Measurements from ENCODE around the gene WFIKKN1. TPM values are rescaled to one million over a fixed set of nuclear protein-coding genes. Genes with fewer than 3 reads are reported as not detected.
A peak's percentile ranks its signal among the peaks of the same experiment; 100 is the strongest.

Gene WFIKKN1
- total RNA-seq, 2 donors from 2014 or later, result 0.45 to 0.53 TPM

DNA sequence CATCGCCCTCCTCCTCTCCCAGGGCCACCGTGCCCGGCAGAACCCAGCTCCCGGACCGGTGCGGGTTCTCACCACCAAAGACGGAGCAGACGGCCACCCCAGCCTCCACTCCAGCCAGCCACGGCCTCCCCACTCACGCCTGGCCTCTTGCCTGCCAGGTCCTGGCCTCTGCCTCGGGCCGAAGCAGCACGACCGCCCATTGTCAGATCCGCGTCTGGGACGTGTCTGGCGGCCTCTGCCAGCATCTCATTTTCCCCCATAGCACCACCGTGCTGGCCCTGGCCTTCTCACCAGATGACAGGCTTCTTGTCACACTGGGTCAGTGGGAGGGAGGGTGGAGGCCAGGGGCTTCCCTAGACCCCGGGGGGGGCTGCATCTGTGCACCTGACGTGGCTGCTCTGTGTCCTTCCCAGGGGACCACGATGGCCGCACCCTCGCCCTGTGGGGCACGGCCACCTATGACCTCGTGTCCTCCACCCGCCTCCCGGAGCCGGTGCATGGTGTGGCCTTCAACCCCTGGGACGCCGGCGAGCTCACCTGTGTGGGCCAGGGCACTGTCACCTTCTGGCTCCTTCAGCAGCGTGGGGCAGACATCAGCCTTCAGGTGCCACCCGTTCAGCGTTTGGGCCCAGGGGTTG is 30.5 kb downstream of the WFIKKN1 start:
- H3K27me3 Mint-ChIP-seq, result no peaks in the 10 kb centered on the region
- no peaks in the 10 kb centered on the region for H3K36me3 Mint-ChIP-seq (ENCODE audit: low read depth)
- ATAC-seq (replicated peaks), result no peak
- no peaks in the 10 kb centered on the region for H3K9me3 Mint-ChIP-seq
- peak overlapping the region; percentile 17 for H3K4me3 Mint-ChIP-seq
- H3K27ac Mint-ChIP-seq, result no peak overlapping the region
- no peaks in the 10 kb centered on the region for H3K4me1 Mint-ChIP-seq

DNA sequence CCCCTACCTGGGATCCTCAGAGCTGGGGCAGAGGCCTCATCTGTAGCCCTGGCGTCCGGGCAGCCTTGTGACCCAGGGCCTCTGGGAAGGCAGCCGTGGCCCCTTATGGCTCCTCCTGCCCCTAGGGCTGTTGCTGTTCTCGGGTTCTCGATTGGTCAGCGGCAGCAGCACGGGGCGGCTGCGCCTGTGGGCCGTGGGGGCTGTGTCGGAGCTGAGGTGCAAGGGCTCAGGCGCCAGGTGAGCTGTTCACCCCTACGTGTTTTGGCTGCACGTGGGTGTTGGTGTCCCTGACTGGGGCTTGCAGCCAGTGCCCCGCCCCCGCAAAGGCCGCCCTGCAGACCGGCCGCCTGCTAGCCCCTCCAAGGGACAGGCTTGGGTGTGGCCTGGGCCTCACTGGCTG is 31.3 kb downstream of the WFIKKN1 start:
- Mint-ChIP-seq H3K9me3 (no peaks in the 10 kb centered on the region), H3K4me3 (no peak overlapping the region), H3K4me1 (no peaks in the 10 kb centered on the region), H3K36me3 (ENCODE audit: low read depth) (no peaks in the 10 kb centered on the region), H3K27ac (no peak overlapping the region), H3K27me3 (no peaks in the 10 kb centered on the region)
- no peak for ATAC-seq (replicated peaks)

DNA sequence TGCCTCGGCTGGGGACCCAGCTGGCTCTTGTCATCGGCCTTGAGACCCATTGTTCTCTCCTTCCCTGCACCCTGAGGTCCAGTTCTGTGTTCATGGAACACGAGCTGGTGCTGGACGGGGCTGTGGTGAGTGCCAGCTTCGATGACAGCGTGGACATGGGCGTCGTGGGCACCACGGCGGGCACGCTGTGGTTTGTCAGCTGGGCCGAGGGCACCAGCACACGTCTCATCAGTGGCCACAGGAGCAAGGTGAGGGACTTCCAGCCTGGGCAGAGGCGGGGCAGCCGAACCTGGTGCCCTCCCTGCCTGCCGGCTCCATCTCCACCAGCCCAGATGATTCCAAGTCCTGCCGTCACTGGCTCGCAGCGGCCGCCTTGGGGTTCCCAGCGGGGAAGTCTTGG is 31.8 kb downstream of the WFIKKN1 start:
- no peak for ATAC-seq (replicated peaks)
- no peak overlapping the region for H3K4me3 Mint-ChIP-seq
- no peak overlapping the region for H3K27ac Mint-ChIP-seq

DNA sequence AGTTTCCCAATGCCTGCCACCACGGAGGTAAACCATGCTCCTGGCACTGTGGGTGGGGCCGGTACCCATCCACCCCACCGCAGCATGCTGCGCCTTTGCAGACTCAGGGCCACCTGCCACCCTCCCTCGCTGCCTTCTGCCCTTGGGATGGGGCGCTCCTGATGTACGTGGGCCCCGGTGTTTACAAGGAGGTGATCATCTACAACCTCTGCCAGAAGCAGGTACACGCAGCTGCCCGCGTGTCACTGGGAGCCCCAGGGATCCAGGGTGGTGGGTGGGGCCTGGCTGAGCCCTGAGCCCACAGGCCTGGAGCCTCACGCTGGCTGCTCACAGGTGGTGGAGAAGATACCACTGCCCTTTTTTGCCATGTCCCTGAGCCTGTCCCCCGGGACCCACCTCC is 35.8 kb downstream of the WFIKKN1 start:
- no peak for ATAC-seq (replicated peaks)
- H3K4me1 Mint-ChIP-seq, result no peaks in the 10 kb centered on the region
- no peak overlapping the region for H3K4me3 Mint-ChIP-seq
- H3K27ac Mint-ChIP-seq, result no peak overlapping the region
- H3K36me3 Mint-ChIP-seq (ENCODE audit: low read depth), result peaks cover 20% of the 10 kb centered on the region
- H3K9me3 Mint-ChIP-seq, result no peaks in the 10 kb centered on the region
- H3K27me3 Mint-ChIP-seq, result no peaks in the 10 kb centered on the region

More for the DNA sequence above, 31.8 kb downstream of the WFIKKN1 start:
- no peaks in the 10 kb centered on the region for H3K4me1 Mint-ChIP-seq
- H3K27me3 Mint-ChIP-seq, result no peaks in the 10 kb centered on the region
- no peaks in the 10 kb centered on the region for H3K36me3 Mint-ChIP-seq (ENCODE audit: low read depth)
- no peaks in the 10 kb centered on the region for H3K9me3 Mint-ChIP-seq

DNA sequence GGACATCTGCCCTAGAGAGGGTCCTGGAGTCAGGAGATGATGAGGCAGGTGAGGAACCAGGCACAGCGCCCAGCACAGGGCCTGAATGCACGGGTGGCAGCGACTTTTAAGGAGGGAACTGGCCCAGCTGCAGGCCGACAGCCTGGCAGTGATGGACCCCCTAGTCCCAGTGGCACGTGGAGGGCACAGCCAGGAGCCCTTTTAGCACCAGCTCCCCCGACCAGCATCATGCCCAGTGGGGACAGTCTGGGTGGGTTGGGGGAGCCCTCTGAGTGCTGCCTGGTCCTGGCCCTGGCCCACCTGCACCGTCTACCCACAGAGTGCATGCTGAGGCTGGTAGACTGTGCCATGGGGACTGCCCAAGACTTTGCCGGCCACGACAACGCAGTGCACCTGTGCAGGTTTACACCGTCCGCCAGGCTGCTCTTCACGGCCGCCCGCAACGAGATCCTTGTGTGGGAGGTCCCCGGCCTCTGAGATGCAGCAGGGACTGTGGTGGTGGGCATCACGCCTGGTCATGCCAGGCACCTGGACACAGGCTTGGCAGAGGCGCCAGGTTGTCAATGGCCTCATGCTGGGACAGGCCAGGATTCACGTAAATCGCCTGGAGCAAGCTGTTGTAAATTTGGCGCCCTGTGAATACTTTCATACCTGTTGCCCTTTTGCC is 36.5 kb downstream of the WFIKKN1 start:
- Mint-ChIP-seq H3K4me3 (peak overlapping the region; percentile 71), H3K4me1 (no peaks in the 10 kb centered on the region), H3K36me3 (ENCODE audit: low read depth) (peaks cover 20% of the 10 kb centered on the region), H3K27me3 (no peaks in the 10 kb centered on the region), H3K27ac (peak overlapping the region; percentile 73), H3K9me3 (no peaks in the 10 kb centered on the region)
- ATAC-seq (replicated peaks), result no peak

DNA sequence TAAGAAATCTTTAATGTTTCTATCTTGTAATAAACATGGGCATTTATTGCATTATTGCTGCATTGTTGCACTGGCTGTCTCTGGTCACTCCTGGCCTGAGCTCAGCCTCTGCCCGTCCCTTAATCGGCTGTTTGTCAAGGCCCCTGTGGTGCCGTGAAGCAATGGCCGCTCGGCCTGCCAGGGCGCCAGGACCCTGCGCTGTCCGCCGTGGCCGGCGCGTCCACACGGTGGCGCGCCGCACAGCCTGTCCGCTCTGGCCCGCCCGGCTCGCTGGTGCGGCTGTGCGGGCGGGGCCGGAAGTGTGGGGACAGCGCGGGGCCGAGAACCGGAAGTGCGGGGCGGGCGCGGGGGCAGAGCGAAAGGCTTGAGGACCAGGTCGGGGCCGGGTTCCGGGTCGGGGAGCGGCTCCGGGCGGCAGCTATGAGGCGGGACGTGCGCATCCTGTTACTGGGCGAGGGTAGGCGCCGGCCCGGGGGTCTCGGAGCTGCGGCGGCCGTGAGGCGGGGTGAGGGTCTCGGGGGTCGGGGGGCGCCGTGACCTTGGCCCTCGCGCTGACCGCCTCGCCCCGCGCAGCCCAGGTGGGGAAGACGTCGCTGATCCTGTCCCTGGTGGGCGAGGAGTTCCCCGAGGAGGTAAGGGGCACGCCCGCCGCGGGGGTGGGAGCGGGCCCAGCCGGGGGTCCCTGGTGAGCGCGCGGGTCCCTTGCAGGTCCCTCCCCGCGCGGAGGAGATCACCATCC is 37.2 kb downstream of the WFIKKN1 start, which contains the start of gene RHOT2:
TSS of gene RHOT2 (plus strand) at position 353 of the 739 bp plus-strand sequence. CDS start at position 421, 68 bp downstream.
- Mint-ChIP-seq H3K9me3 (no peaks in the 10 kb centered on the region), H3K36me3 (ENCODE audit: low read depth) (peaks cover 25% of the 10 kb centered on the region), H3K4me1 (no peaks in the 10 kb centered on the region), H3K27me3 (no peaks in the 10 kb centered on the region), H3K4me3 (peak within 1 kb of the TSS; percentile 71), H3K27ac (peak within 1 kb of the TSS; percentile 73)
- peak; percentile 99 for ATAC-seq (replicated peaks)

DNA sequence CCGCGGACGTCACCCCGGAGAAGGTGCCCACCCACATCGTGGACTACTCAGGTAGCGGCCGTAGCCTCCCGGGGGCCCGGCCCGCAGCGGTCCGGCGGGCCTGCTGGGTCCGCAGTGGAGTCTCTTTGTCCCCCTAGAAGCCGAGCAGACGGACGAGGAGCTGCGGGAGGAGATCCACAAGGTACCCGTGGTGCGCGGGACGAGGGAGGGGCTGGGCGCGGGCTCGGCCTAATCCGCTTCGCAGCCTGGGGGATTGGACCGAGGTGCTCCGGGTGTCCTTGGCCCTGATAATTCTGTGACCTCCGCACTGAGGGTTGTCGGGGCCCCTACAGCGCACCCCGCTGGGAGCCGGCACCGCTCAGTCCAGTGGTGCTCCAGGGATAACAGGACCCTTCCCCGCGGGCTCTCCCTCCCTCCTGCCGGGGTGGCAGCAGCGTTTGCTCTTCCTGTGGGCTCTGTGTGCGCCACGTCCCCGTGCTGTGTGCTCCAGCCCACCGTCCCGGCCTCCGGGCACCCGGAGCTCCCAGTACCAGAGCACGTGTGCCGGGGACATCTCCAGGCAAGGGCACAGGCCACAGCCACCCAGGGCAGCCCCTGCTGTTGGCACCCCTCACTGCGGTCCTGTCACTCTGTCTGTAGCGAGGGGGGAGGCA is 37.9 kb downstream of the WFIKKN1 start:
- peaks cover 29% of the 10 kb centered on the region for H3K36me3 Mint-ChIP-seq (ENCODE audit: low read depth)
- peak overlapping the region; percentile 71 for H3K4me3 Mint-ChIP-seq
- no peaks in the 10 kb centered on the region for H3K4me1 Mint-ChIP-seq
- H3K27me3 Mint-ChIP-seq, result no peaks in the 10 kb centered on the region
- H3K9me3 Mint-ChIP-seq, result no peaks in the 10 kb centered on the region
- H3K27ac Mint-ChIP-seq, result peak overlapping the region; percentile 17
- peak; percentile 15 for ATAC-seq (replicated peaks)

DNA sequence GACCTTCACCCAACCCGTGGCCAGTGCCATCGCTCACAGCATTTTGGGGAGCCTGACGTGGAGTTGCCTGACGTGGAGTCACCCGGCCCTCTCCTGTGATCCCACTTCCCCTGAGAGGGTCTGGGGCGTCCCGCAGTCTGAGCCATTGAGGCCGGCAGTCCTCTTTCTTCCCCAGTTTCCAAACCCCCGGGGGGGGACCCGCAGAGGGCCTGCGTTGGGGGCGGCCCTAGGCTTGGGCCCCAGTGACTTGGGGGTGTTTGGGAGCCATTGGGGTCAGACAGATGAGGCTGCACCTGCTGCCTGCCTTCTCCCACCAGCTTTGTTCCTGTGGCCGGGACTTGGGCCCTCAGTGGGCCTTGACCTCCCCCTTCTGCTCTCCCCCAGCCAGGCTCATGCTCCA is 38.9 kb downstream of the WFIKKN1 start:
- H3K36me3 Mint-ChIP-seq (ENCODE audit: low read depth), result peaks cover 35% of the 10 kb centered on the region
- H3K4me3 Mint-ChIP-seq, result peak overlapping the region; percentile 50
- ATAC-seq (replicated peaks), result no peak
- H3K4me1 Mint-ChIP-seq, result no peaks in the 10 kb centered on the region
- H3K27me3 Mint-ChIP-seq, result no peaks in the 10 kb centered on the region
- H3K27ac Mint-ChIP-seq, result no peak overlapping the region
- H3K9me3 Mint-ChIP-seq, result no peaks in the 10 kb centered on the region

DNA sequence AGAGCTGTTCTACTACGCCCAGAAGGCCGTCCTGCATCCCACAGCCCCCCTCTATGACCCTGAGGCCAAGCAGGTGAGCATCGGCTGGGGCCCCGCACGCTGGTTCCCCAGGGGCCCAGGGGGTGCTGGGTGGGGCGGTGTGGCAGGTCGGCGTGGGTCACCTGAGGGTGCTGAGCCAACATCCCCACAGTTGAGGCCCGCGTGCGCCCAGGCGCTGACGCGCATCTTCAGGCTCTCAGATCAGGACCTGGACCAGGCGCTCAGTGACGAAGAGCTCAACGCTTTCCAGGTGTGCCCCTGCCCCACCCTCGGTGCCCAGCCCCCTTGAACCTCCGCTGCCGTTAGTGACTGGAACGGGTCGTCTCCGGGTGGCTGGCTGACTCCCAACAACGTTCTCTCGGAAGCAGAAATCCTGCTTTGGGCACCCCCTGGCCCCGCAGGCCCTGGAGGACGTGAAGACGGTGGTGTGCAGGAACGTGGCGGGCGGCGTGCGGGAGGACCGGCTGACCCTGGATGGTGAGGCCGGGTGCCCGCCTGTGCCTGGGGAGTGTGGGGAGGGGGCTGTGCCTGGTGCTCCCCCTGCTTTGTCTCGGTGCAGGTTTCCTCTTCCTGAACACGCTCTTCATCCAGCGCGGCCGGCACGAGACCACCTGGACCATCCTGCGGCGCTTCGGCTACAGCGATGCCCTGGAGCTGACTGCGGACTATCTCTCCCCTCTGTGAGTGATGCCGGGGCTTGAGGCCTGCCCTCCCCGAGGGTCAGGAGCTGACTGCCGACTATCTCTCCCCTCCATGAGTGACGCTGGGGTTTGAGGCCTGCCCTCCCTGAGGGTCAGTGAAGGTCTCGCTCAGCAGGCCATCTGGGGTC is 39.9 kb downstream of the WFIKKN1 start:
- H3K27me3 Mint-ChIP-seq, result no peaks in the 10 kb centered on the region
- no peak for ATAC-seq (replicated peaks)
- H3K4me3 Mint-ChIP-seq, result no peak overlapping the region
- H3K27ac Mint-ChIP-seq, result no peak overlapping the region
- peaks cover 35% of the 10 kb centered on the region for H3K36me3 Mint-ChIP-seq (ENCODE audit: low read depth)
- H3K9me3 Mint-ChIP-seq, result no peaks in the 10 kb centered on the region
- no peaks in the 10 kb centered on the region for H3K4me1 Mint-ChIP-seq

DNA sequence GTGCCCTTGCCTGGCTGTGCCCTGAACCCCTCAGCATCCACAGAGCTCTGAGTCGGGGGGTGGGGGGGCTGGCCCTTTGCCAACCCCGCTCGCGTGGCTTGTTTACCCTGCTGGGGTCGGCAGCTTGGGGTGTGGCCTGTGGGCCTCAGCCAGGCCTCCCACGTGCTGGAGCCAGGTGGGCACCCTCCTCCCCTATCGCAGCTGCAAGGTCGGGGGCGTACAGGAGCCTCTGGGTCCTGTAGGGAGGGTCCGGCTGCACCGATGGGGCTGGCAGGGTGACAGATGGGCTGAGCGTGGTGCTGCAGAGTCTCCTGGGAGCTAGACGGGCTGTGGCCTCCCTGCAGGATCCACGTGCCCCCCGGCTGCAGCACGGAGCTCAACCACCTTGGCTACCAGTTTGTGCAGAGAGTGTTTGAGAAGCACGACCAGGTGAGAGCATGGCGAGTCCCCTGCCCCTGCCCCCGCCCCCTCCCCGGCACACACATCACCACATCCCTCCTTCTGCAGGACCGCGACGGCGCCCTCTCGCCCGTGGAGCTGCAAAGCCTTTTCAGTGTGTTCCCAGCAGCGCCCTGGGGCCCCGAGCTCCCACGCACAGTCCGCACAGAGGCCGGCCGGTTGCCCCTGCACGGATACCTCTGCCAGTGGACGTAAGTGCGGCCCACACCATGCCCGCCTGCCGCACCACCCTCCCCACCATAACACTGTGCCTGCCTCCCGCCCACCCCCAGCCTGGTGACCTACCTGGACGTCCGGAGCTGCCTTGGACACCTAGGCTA is 40.8 kb downstream of the WFIKKN1 start:
- no peaks in the 10 kb centered on the region for H3K4me1 Mint-ChIP-seq
- no peak overlapping the region for H3K27ac Mint-ChIP-seq
- peaks cover 35% of the 10 kb centered on the region for H3K36me3 Mint-ChIP-seq (ENCODE audit: low read depth)
- H3K27me3 Mint-ChIP-seq, result no peaks in the 10 kb centered on the region
- no peak for ATAC-seq (replicated peaks)
- H3K9me3 Mint-ChIP-seq, result no peaks in the 10 kb centered on the region
- no peak overlapping the region for H3K4me3 Mint-ChIP-seq

DNA sequence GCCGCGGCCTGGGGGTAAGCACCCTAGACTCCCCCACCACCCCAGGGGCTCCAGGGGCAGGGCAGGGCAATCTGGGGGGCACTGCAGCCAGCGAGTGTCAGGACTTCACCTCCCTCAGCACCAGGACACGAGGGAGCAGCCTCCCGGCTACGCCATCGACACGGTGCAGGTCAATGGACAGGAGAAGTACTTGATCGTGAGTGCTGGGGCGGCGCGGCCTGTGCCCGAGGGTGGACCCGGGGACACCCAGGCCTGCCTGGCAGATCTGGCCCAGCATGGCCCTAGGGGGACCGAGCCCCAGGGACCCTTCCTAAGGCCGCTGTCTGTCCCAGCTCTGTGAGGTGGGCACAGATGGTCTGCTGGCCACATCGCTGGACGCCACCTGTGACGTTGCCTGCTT is 41.6 kb downstream of the WFIKKN1 start:
- Mint-ChIP-seq H3K27me3 (no peaks in the 10 kb centered on the region), H3K4me1 (no peaks in the 10 kb centered on the region), H3K9me3 (no peaks in the 10 kb centered on the region), H3K4me3 (no peak overlapping the region), H3K36me3 (ENCODE audit: low read depth) (peaks cover 35% of the 10 kb centered on the region), H3K27ac (no peak overlapping the region)
- ATAC-seq (replicated peaks), result no peak

DNA sequence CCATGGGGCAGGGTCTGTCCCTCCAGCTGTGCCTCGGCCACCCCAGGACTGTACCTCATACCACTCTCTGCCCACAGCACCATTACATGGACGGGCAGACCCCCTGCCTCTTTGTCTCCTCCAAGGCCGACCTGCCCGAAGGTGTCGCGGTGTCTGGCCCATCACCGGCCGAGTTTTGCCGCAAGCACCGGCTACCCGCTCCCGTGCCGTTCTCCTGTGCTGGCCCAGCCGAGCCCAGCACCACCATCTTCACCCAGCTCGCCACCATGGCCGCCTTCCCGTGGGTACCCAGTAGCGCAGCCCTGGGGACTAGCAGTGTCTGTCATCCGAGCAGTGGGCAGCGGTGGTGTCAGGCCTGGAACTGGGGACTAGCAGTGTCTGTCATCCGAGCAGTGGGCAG is 42.1 kb downstream of the WFIKKN1 start:
- Mint-ChIP-seq H3K36me3 (ENCODE audit: low read depth) (peaks cover 35% of the 10 kb centered on the region), H3K4me1 (no peaks in the 10 kb centered on the region), H3K4me3 (no peak overlapping the region), H3K27me3 (no peaks in the 10 kb centered on the region), H3K27ac (no peak overlapping the region), H3K9me3 (no peaks in the 10 kb centered on the region)
- ATAC-seq (replicated peaks), result no peak

DNA sequence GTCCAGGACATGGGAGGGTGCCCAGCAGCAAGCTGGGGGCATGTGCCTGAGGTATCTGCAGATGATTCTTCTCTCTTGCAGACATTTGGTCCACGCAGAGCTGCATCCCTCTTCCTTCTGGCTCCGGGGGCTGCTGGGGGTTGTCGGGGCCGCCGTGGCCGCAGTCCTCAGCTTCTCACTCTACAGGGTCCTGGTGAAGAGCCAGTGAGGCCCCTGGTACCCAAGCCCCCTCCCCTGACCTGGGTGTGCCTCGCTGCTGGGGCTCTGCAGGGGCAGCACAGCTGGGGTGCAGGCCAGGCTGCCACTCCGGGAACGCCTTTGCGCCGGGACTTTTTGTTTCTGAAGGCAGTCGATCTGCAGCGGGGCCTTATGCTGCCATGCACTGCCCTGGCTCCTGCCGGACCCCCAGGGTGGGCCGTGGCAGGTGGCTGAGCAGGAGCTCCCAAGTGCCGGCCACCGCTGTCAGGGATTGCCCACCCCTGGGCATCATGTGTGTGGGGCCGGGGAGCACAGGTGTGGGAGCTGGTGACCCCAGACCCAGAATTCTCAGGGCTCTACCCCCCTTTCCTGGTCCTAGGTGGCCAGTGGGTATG is 42.7 kb downstream of the WFIKKN1 start:
- Mint-ChIP-seq H3K4me3 (no peak overlapping the region), H3K4me1 (no peaks in the 10 kb centered on the region), H3K9me3 (no peaks in the 10 kb centered on the region), H3K27me3 (no peaks in the 10 kb centered on the region), H3K36me3 (ENCODE audit: low read depth) (peaks cover 35% of the 10 kb centered on the region), H3K27ac (no peak overlapping the region)
- ATAC-seq (replicated peaks), result no peak
